GM18867 (cell line): ENCODE results near the gene MSANTD3.
"Not testable (repeated sequence)": the region's sequence is repeated elsewhere in the genome, so short reads cannot be mapped to it uniquely, and the experiment has no call there.

ENCODE experiments used
- ATAC-seq: cut with Tn5 transposase; IDR thresholded peaks from one replicate; pipeline ENCODE4 v1.9.1; 2021; ENCODE audit warnings: mild to moderate bottlenecking, moderate library complexity; ENCODE audit not compliant: unreplicated experiment

The MSANTD3 gene

GRCh38 chr9:100426530-100427365 is at the start of gene MSANTD3:
TSS of gene MSANTD3 (plus strand) at chr9:100427143. CDS start at chr9:100441939, 14,796 bp downstream.
- peak; percentile 87 for ATAC-seq

GRCh38 chr9:100379862-100380261 is 47.1 kb upstream of the MSANTD3 start:
- ATAC-seq, result no peak

GRCh38 chr9:100392989-100393388 is 34.0 kb upstream of the MSANTD3 start:
- not testable (repeated sequence) for ATAC-seq

- ATAC-seq, result no peak
Measured at GRCh38 chr9:100394032-100394695, 32.8 kb upstream of the MSANTD3 start.

GRCh38 chr9:100394816-100395215 is 32.1 kb upstream of the MSANTD3 start:
- ATAC-seq, result no peak

GRCh38 chr9:100396769-100397168 is 30.2 kb upstream of the MSANTD3 start:
- no peak for ATAC-seq

- no peak for ATAC-seq
Measured at GRCh38 chr9:100397529-100398266, 29.2 kb upstream of the MSANTD3 start.

GRCh38 chr9:100401042-100401441 is 25.9 kb upstream of the MSANTD3 start:
- ATAC-seq, result no peak

GRCh38 chr9:100406962-100407361 is 20.0 kb upstream of the MSANTD3 start:
- ATAC-seq, result no peak

- ATAC-seq, result no peak
Measured at GRCh38 chr9:100408546-100409175, 18.3 kb upstream of the MSANTD3 start.

GRCh38 chr9:100409176-100409556 is 17.8 kb upstream of the MSANTD3 start:
- no peak for ATAC-seq

- ATAC-seq, result peak; percentile 100
Measured at GRCh38 chr9:100411472-100412283, 15.3 kb upstream of the MSANTD3 start.

GRCh38 chr9:100413839-100414420 is 13.0 kb upstream of the MSANTD3 start:
- ATAC-seq, result no peak

- no peak for ATAC-seq
Measured at GRCh38 chr9:100417815-100418214, 9.1 kb upstream of the MSANTD3 start.

GRCh38 chr9:100419166-100419565 is 7.8 kb upstream of the MSANTD3 start:
- ATAC-seq, result no peak

- ATAC-seq, result not testable (repeated sequence)
Measured at GRCh38 chr9:100421116-100421515, 5.8 kb upstream of the MSANTD3 start.

- no peak for ATAC-seq
Measured at GRCh38 chr9:100425758-100426157, 1.2 kb upstream of the MSANTD3 start.

- ATAC-seq, result no peak
Measured at GRCh38 chr9:100426189-100426529, 784 bp upstream of the MSANTD3 start.

GRCh38 chr9:100427366-100428263 is 672 bp downstream of the MSANTD3 start:
- ATAC-seq, result peak; percentile 61
